Rectal smooth muscle tissue (tissue), 1 donor: ENCODE data around the gene EPG5.
"Not testable (repeated sequence)": the region's sequence is repeated elsewhere in the genome, so short reads cannot be mapped to it uniquely, and the experiment has no call there.

Experiments used
- H3K27ac ChIP-seq: one replicate; pipeline ENCODE4 v1.7.0; 2013; ENCODE audit warnings: low read depth, low read length, inconsistent platforms
- H3K27me3 ChIP-seq: one replicate; pipeline ENCODE4 v1.7.0; 2013; ENCODE audit warnings: low read length; ENCODE audit not compliant: control insufficient read depth, insufficient read depth
- H3K36me3 ChIP-seq: one replicate; pipeline ENCODE4 v1.7.0; 2013; ENCODE audit warnings: low read length; ENCODE audit not compliant: control insufficient read depth, insufficient read depth
- H3K4me1 ChIP-seq: one replicate; pipeline ENCODE4 v1.7.0; 2013; ENCODE audit warnings: low read length; ENCODE audit not compliant: control insufficient read depth, insufficient read depth
- H3K4me3 ChIP-seq: one replicate; pipeline ENCODE4 v1.7.0; 2013; ENCODE audit warnings: low read length
- H3K9ac ChIP-seq: one replicate; pipeline ENCODE4 v1.7.0; 2013; ENCODE audit warnings: low read length

Gene EPG5

DNA sequence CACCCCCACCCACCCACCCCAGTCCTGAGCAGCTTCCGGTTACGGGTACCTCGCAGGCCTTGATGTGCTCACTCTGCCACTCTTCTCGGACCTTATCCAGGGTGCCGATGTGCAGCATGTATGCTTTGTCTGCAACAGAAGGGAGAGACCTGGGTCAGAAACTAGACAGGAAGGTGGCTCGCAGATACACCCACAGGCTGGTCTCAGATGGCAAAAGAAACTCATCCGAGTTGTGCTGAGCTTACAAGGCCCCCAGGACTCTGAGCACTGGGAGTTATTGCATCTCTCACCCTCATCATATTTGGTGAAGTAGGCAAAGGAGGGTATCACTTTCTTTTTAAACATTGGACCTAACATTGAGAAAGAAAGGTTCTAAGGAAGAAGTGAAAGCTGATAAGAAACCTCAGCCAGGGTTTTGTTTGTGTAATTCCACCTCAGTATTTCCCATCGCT lies 30.6 kb upstream of the EPG5 start:
- H3K27ac ChIP-seq: no peak overlapping the region
- no peak overlapping the region for H3K4me3 ChIP-seq
- no peaks in the 10 kb centered on the region for H3K27me3 ChIP-seq
- no peaks in the 10 kb centered on the region for H3K36me3 ChIP-seq
- no peaks in the 10 kb centered on the region for H3K4me1 ChIP-seq
- H3K9ac ChIP-seq: no peak overlapping the region

DNA sequence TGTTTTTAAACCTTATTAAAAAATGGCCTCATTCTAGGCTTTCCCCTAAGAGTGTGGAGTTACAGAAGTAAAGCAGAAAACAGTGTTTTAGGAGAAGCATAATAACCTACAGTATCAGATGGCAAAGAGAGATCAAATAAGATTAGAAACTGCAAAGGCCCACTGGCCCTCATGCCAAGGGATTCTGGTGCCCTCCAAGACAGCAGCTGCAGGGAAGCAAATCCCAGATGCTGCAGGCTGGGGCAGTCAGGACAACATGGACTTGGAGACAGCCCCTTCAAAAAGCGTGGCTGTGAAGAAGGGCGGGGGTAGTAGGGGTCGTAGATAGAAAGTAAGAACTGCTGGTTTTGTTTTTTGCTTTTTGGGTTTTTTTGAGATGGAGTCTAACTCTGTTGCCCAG lies 28.3 kb upstream of the EPG5 start:
- Histone ChIP-seq H3K4me1 (no peaks in the 10 kb centered on the region), H3K9ac (no peak overlapping the region), H3K27ac (no peak overlapping the region), H3K4me3 (no peak overlapping the region), H3K36me3 (no peaks in the 10 kb centered on the region), H3K27me3 (no peaks in the 10 kb centered on the region)

DNA sequence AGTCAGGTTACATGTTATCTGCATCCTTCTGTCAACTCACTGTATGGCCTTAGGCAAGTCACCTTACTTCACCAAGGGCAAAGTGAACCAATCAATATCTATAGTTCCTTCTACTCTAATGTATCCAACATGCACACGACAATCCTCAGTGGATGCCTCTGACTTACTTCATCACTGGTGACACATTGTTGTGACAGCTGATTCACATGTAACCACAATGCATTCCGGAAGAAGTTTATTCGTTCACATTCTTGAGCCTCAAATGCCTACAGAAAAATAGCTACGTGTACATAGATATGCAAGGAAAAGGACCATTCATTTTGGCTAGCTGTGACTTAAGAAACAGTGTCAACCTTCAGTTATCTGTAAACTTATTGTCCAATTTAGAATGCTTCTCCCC lies 26.3 kb upstream of the EPG5 start:
- Histone ChIP-seq H3K4me3 (no peak overlapping the region), H3K9ac (no peak overlapping the region), H3K27ac (no peak overlapping the region), H3K4me1 (no peaks in the 10 kb centered on the region), H3K27me3 (no peaks in the 10 kb centered on the region), H3K36me3 (peaks cover 2% of the 10 kb centered on the region)

DNA sequence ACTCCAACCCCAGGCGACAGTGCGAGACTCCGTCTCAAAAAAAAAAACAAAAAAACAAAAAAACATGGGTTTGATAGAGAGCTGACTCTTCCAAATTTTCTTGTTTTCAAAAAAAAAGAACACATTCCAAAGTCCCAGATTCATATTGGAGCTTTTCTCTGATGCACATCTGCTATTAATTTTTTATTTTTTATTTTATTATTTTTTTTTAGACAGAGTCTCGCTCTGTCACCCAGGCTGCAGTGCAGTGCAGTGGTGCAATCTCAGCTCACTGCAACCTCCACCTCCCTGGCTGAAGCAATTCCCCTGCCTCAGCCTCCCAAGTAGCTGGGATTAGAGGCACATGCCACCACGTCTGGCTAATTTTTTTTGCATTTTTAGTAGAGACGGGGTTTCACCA lies 25.4 kb upstream of the EPG5 start:
- not testable (repeated sequence) for H3K36me3 ChIP-seq, H3K27ac ChIP-seq, H3K4me3 ChIP-seq, H3K4me1 ChIP-seq, H3K27me3 ChIP-seq, H3K9ac ChIP-seq

DNA sequence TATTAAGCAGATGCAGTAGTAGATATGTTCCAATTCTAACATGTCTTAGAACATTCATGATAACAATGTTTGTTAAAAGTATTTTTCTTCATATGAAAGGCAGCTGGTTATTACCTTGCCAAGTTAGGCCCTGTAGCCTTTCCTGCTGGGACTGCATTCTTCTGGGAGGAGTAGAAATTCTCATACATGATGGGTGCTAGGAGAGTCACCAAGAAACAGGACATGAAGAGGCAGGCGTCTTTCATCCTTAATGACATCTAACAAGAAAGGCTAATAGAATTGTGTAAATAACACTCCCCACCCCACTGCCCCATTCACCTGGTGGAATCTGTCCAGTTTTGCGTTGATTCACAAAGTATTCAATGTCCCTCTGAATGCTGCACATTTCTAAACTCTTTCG lies 24.7 kb upstream of the EPG5 start:
- no peak overlapping the region for H3K27ac ChIP-seq
- no peak overlapping the region for H3K9ac ChIP-seq
- H3K4me3 ChIP-seq: no peak overlapping the region
- H3K36me3 ChIP-seq: peaks cover 2% of the 10 kb centered on the region
- no peaks in the 10 kb centered on the region for H3K27me3 ChIP-seq
- H3K4me1 ChIP-seq: no peaks in the 10 kb centered on the region

DNA sequence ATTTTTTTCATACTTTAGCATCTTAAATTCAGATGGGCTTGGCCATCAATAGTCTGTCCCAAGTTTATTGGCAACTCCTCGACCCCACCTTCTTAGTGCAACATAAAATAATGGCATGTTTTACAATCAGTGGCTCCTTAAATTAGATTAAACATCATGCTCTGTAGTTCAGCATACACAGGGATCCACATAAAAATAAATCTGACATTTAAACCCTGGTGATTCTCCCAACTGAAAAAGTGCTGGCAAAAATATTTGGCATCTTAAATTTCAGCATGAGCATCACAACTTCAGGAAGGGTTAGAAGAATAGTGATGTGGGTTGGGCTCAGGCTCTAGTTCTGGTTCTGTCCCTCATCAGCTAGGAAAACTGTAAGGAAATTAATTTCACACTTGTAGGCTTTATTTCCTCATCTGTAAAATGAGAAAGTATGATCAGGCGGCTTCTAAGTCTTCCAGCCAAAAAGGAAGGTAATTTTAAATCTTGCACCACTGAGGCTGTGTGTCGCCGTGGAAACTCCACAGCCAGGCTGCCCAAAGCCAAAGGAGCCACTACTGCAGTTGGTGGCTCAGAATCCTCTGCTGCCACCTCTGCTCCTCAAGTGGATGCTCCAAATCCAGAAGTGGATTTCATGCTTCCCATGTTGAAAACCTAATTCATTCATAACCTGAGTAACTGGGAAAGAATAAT lies 17.6 kb upstream of the EPG5 start:
- Histone ChIP-seq H3K27ac (no peak overlapping the region), H3K4me1 (no peaks in the 10 kb centered on the region), H3K27me3 (no peaks in the 10 kb centered on the region), H3K4me3 (no peak overlapping the region), H3K36me3 (peaks cover 1% of the 10 kb centered on the region), H3K9ac (no peak overlapping the region)

DNA sequence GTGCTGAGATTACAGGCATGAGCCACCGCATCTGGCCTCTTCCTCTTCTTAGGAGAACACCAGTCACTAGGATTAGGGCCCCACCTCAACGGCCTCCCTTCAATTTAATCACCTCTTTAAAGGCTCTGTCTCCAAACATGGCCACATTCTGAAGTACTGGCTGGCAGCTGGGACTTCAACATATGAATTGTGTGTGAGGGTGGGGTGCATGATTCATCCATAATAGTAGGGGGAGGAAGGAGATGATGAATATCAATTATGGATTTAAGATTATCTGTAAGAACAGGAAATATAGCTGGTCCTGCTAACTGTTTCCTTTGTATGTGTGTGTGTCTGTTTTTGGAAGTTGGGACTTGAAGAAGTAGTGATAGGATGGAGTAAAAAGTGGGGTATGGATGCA lies 14.7 kb upstream of the EPG5 start:
- H3K36me3 ChIP-seq: no peaks in the 10 kb centered on the region
- H3K4me3 ChIP-seq: no peak overlapping the region
- H3K27me3 ChIP-seq: no peaks in the 10 kb centered on the region
- H3K4me1 ChIP-seq: no peaks in the 10 kb centered on the region
- no peak overlapping the region for H3K27ac ChIP-seq
- H3K9ac ChIP-seq: no peak overlapping the region

DNA sequence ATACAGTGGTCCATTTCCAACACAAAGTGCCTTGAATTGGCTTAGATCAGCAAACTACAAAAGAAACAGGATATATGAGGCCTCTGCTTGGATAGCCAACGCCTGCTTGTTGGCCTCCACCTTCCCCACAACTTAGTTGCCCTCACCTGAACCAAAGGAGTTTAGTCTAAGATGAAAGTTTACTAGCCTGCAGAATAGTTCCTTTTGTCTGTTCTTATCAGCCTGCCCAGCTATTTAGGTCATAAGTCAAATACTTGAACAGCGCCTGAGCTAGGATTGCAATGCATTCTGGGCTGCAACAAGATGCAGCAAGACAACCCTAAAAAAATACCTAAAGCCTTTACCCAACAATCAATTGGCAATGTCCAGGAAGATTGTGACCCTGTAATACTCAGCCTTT lies 13.1 kb upstream of the EPG5 start:
- H3K27ac ChIP-seq: no peak overlapping the region

DNA sequence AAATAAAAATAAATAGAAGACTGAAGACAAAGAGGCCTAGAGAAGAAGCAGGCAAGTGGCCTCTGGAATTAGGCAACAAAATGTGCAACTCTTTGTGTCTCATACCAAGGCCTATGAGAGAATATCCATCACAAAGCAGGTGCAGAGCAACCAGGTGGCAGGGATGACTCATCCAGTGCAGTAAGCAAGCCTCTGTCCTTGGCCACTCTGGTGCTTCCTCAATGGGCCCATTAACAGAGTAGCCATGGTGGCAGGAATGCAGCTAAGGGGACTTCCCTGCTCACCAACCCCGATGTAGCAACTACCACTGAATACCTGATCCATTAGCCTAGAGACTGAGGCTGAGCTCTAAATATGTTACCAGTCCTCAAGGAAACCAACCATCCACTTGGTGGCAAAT lies 11.0 kb upstream of the EPG5 start:
- Histone ChIP-seq H3K4me1 (no peaks in the 10 kb centered on the region), H3K4me3 (no peak overlapping the region), H3K9ac (no peak overlapping the region), H3K36me3 (no peaks in the 10 kb centered on the region), H3K27me3 (no peaks in the 10 kb centered on the region), H3K27ac (no peak overlapping the region)

More for the DNA sequence above, 13.1 kb upstream of the EPG5 start:
- Histone ChIP-seq H3K4me1 (no peaks in the 10 kb centered on the region), H3K36me3 (no peaks in the 10 kb centered on the region), H3K9ac (no peak overlapping the region), H3K4me3 (no peak overlapping the region), H3K27me3 (no peaks in the 10 kb centered on the region)

DNA sequence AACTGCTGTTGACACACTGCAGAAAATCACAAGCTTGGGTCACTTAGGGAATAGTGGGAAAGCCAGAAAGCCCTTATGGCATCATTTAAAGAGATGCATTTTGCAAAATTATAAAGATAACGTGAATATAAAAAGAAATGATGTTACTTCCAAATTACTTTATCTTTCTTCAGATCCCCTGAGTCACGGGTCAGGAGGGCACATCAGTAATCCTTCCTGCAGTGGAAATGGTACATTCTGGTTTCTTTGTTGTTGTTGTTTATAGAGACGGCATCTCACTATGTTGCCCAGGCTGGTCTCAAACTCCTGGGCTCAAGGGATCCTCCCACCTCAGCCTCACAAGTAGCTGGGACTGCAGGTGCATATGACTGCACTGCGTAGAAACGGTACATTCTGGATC lies 9.8 kb upstream of the EPG5 start:
- H3K9ac ChIP-seq: no peak overlapping the region
- no peaks in the 10 kb centered on the region for H3K4me1 ChIP-seq
- no peak overlapping the region for H3K27ac ChIP-seq
- no peak overlapping the region for H3K4me3 ChIP-seq
- H3K36me3 ChIP-seq: no peaks in the 10 kb centered on the region
- H3K27me3 ChIP-seq: no peaks in the 10 kb centered on the region

DNA sequence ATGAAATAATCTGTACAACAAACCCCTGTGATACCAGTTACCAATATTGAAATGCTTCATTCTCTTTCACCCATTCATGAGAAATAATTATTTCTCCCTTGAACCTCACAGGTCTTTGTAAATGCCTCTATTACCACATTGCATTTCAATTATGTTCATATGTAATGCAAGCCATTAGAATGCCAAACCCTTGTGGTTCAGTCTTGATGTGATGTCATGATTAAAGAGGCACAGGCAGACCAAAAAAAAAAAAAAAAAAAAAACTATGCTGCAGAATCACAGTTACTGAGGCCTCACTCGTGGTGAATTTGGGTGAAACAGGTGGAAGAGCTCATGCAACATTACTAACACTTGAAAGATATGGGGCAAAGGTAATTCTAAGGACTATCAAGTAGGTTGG lies 9.4 kb upstream of the EPG5 start:
- Histone ChIP-seq H3K36me3 (no peaks in the 10 kb centered on the region), H3K9ac (no peak overlapping the region), H3K27me3 (no peaks in the 10 kb centered on the region), H3K27ac (no peak overlapping the region), H3K4me3 (no peak overlapping the region), H3K4me1 (no peaks in the 10 kb centered on the region)

DNA sequence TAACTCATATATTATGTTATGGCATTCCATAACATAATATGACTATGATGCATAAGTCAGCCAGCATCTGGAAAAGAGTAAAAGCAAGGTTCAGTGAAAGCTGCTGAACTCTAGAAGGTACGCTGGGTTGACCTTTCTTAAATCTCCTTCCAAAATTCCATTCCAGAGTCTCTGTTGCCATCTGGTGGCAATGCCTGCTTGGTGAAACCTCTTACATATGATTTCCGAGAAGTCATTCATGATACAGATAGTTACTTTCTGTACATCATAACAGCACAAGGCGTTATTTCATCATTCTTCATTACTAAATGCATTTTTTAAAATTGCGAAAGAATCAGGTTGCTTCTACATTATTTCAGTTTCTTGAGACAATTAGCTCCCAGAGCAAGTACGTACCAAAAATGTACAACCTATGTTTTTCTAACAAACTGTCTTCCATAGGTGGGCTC lies 7.0 kb upstream of the EPG5 start:
- no peaks in the 10 kb centered on the region for H3K4me1 ChIP-seq

DNA sequence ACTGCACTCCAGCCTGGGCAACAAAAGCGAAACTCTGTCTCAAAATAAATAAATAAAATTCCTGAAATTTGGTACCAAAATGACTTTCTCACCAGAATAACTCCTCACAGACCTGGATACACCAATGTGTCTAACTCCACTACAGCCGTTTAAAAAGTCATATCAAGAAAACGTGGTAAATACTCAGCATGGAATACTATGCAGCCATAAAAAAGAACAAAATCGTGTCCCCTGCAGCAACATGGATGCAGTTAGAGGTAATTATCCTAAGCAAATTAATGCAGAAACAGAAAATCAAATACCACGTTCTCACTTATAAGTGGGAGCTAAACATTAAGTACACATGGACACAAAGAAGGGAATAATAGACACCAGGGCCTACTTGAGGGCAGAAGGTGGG lies 2.2 kb downstream of the EPG5 start:
- not testable (repeated sequence) for H3K4me3 ChIP-seq, H3K27me3 ChIP-seq

More for the DNA sequence above, 7.0 kb upstream of the EPG5 start:
- Histone ChIP-seq H3K27me3 (no peaks in the 10 kb centered on the region), H3K27ac (no peak overlapping the region), H3K9ac (no peak overlapping the region), H3K4me3 (no peak overlapping the region), H3K36me3 (no peaks in the 10 kb centered on the region)

More for the DNA sequence above, 2.2 kb downstream of the EPG5 start:
- H3K36me3 ChIP-seq, H3K9ac ChIP-seq, H3K4me1 ChIP-seq, H3K27ac ChIP-seq: not testable (repeated sequence)
